Stimulated activated CD8-positive, alpha-beta memory T cell treated with anti-CD3 and anti-CD28 coated beads, Interleukin-7, amount 100 ng/mL, for 1 hour (primary cell): Measurements from ENCODE around the gene NUP62.
A peak's percentile ranks its signal among the peaks of the same experiment; 100 is the strongest.
"Not testable (repeated sequence)": the region's sequence is repeated elsewhere in the genome, so short reads cannot be mapped to it uniquely, and the experiment has no call there.

Experiments used
- DNase-seq, 2 donors: peaks; one replicate each; pipeline ENCODE4 v3.0.0-alpha.2; 2020; ENCODE audit warnings: low read depth in 2 of 2

The NUP62 gene

GRCh38 chr19:49929121-49929610, at the start of gene NUP62, which contains the start of gene ATF5:
NUP62 (minus strand) TSS chr19:49929504; CDS start chr19:49909807, 19,697 bp downstream.
ATF5 (plus strand) TSS chr19:49929205; CDS start chr19:49930851, 1,646 bp downstream.
- peak; percentile 82 to 90 for DNase-seq

- no peak for DNase-seq
These were observed 49.0 kb upstream of the NUP62 start for GRCh38 chr19:49978324-49978723.

GRCh38 chr19:49977881-49978280, 48.6 kb upstream of the NUP62 start:
- no peak for DNase-seq

- DNase-seq: no peak
These were observed 47.8 kb upstream of the NUP62 start for GRCh38 chr19:49977076-49977475.

GRCh38 chr19:49976496-49976895, 47.2 kb upstream of the NUP62 start:
- DNase-seq: no peak

- no peak for DNase-seq
These were observed 45.7 kb upstream of the NUP62 start for GRCh38 chr19:49975051-49975450.

- DNase-seq: no peak
These were observed 44.7 kb upstream of the NUP62 start for GRCh38 chr19:49973987-49974386.

GRCh38 chr19:49972841-49973240, 43.5 kb upstream of the NUP62 start:
- DNase-seq: no peak

GRCh38 chr19:49971991-49972411, 42.7 kb upstream of the NUP62 start:
- no peak for DNase-seq

- DNase-seq: not testable (repeated sequence)
These were observed 40.1 kb upstream of the NUP62 start for GRCh38 chr19:49969355-49969754.

GRCh38 chr19:49968279-49968922, 39.1 kb upstream of the NUP62 start:
- DNase-seq: no peak

GRCh38 chr19:49960980-49961379, 31.7 kb upstream of the NUP62 start, which contains the start of gene SIGLEC11:
SIGLEC11 (minus strand) TSS chr19:49961172; CDS start chr19:49961081, 91 bp downstream.
- DNase-seq: not testable (repeated sequence)

- DNase-seq: not testable (repeated sequence)
These were observed 30.6 kb upstream of the NUP62 start for GRCh38 chr19:49959892-49960291.

GRCh38 chr19:49958596-49958995, 29.3 kb upstream of the NUP62 start:
- DNase-seq: not testable (repeated sequence)

- not testable (repeated sequence) for DNase-seq
These were observed 28.8 kb upstream of the NUP62 start for GRCh38 chr19:49958144-49958543.

- DNase-seq: no peak
These were observed 28.1 kb upstream of the NUP62 start for GRCh38 chr19:49957262-49957915.

- no peak for DNase-seq
These were observed 26.8 kb upstream of the NUP62 start for GRCh38 chr19:49956115-49956495.

- DNase-seq: no peak
These were observed 25.6 kb upstream of the NUP62 start for GRCh38 chr19:49954933-49955332.

- no peak for DNase-seq
These were observed 25.0 kb upstream of the NUP62 start for GRCh38 chr19:49954092-49954829.

GRCh38 chr19:49953416-49953815, 24.1 kb upstream of the NUP62 start:
- no peak for DNase-seq

- no peak for DNase-seq
These were observed 23.6 kb upstream of the NUP62 start for GRCh38 chr19:49952906-49953305.

- no peak for DNase-seq
These were observed 23.2 kb upstream of the NUP62 start for GRCh38 chr19:49952479-49952836.
